Upper lobe of left lung (tissue), 4 donors: ENCODE data around the gene JMJD1C.

Experiments
- POLR2A ChIP-seq, 4 donors: fragments of 450-650 bp; IDR thresholded peaks; one replicate each; pipeline ENCODE4 v1.5.1; 2016 to 2017; ENCODE audit warnings: antibody characterized with exemption in 4 of 4, mild to moderate bottlenecking in 2 of 4
- POLR2AphosphoS5 ChIP-seq, 2 donors: sonication (generic); formaldehyde crosslinking; IDR thresholded peaks; one replicate each; pipeline ENCODE4 v1.5.1; 2017; ENCODE audit warnings: antibody characterized with exemption in 2 of 2
- TF ChIP-seq, protein P1 (sequence below), 6 experiments: fragments of 450-650 bp in 4 of 6; fragments of 200-600 bp in 2 of 6; sonication (generic) in 2 of 6; IDR thresholded peaks; one replicate each; pipeline ENCODE4 v1.5.1; 2016 to 2019; ENCODE audit warnings: antibody characterized with exemption in 6 of 6

DNA sequence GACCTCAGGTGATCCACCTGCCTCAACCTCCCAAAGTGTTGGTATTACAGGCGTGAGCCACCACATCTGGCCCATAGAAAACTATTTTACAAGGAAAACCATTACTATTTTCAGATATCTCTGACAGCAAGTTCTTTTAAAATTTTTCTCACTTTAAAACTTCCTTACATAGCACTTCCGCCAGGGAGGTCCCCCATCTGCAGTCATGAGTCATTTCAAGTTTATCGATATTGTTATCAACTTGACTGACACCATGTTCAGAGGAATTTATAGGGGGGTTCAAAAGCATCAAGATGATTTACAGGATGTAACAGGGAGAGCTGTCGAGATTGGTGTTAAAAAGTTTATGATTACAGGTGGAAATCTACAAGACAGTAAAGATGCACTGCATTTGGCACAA is 243.8 kb downstream of the JMJD1C start:
- TF ChIP-seq, protein P1, sequence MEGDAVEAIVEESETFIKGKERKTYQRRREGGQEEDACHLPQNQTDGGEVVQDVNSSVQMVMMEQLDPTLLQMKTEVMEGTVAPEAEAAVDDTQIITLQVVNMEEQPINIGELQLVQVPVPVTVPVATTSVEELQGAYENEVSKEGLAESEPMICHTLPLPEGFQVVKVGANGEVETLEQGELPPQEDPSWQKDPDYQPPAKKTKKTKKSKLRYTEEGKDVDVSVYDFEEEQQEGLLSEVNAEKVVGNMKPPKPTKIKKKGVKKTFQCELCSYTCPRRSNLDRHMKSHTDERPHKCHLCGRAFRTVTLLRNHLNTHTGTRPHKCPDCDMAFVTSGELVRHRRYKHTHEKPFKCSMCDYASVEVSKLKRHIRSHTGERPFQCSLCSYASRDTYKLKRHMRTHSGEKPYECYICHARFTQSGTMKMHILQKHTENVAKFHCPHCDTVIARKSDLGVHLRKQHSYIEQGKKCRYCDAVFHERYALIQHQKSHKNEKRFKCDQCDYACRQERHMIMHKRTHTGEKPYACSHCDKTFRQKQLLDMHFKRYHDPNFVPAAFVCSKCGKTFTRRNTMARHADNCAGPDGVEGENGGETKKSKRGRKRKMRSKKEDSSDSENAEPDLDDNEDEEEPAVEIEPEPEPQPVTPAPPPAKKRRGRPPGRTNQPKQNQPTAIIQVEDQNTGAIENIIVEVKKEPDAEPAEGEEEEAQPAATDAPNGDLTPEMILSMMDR (IDR thresholded peaks at IDR 0.05), result no peak
- TF ChIP-seq POLR2AphosphoS5 (IDR thresholded peaks at IDR 0.05) (no peak), POLR2A (IDR thresholded peaks at IDR 0.05) (no peak)
